Endothelial cell (in vitro differentiated cells): ENCODE measurements around the gene RSRC1. TPM values are rescaled to one million over a fixed set of nuclear protein-coding genes. Genes with fewer than 3 reads are reported as not detected.

ENCODE experiments used
- DNase-seq: peaks from one replicate; pipeline ENCODE4 v3.0.0; 2021; ENCODE audit warnings: low spot score
- H3K27ac Mint-ChIP-seq: one replicate; pipeline ENCODE4 v1.8.0; 2021; ENCODE audit warnings: mixed read lengths, inconsistent platforms; ENCODE audit not compliant: unreplicated experiment
- H3K27me3 Mint-ChIP-seq: one replicate; pipeline ENCODE4 v1.8.0; 2021; ENCODE audit warnings: mild to moderate bottlenecking, moderate library complexity, mixed read lengths, inconsistent platforms; ENCODE audit not compliant: unreplicated experiment
- H3K36me3 Mint-ChIP-seq: one replicate; pipeline ENCODE4 v1.8.0; 2021; ENCODE audit warnings: mild to moderate bottlenecking, low read depth, mixed read lengths, inconsistent platforms; ENCODE audit not compliant: unreplicated experiment
- H3K4me1 Mint-ChIP-seq: one replicate; pipeline ENCODE4 v1.8.0; 2021; ENCODE audit warnings: mild to moderate bottlenecking, mixed read lengths, inconsistent platforms; ENCODE audit not compliant: unreplicated experiment
- H3K4me3 Mint-ChIP-seq: one replicate; pipeline ENCODE4 v1.8.0; 2021; ENCODE audit warnings: mild to moderate bottlenecking, mixed read lengths, inconsistent platforms; ENCODE audit not compliant: unreplicated experiment
- H3K9me3 Mint-ChIP-seq: one replicate; pipeline ENCODE4 v1.8.0; 2021; ENCODE audit warnings: mixed read lengths, inconsistent platforms; ENCODE audit not compliant: unreplicated experiment
- total RNA-seq: library from RNA; stranded (reverse); fragmentation: NEBNext Ultra II Directional; extraction: Animal tissue kit (Norgen Biotek cat#: 25700); gene quantifications from one replicate; pipeline ENCODE4 v1.2.1, GENCODE V29; 2021; ENCODE audit not compliant: unreplicated experiment
- TF ChIP-seq, protein P1 (sequence below): fragments of 200-600 bp; sonication (generic); IDR thresholded peaks from one replicate; pipeline ENCODE4 v1.5.0; 2021; ENCODE audit warnings: antibody characterized with exemption; ENCODE audit not compliant: unreplicated experiment

RSRC1 gene
- total RNA-seq, 1 donor from 2014 or later, result 24.7 TPM

DNA sequence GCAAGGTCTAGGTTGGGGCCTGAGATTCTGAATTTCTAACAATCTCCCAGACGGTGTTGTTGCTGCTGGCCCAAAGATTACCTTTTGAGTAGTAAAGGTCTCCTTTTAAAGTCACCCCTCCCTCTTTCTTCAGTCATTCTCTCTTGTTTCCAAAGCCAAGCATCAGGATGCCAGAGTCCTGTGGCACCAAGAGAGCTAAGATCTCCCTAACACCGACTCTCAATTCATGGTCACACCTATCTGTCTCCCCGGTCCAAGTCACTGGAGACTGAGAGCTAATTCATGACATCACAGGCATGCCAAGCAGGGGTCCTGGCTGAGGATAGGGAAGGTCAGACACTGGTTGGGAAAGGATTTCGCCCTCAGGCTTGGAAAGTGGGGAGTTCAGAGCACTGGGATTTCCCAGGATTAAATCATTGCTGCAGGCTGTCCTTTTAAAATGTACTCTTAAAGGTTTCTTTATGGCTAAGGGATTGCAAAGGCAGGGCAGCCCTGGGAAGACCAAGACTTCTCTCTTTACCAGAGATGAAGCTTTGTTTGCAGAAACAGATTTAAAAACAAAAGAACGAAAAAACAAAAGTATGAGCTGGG, 11.0 kb upstream of the RSRC1 start:
- no peak for DNase-seq
- no peaks in the 10 kb centered on the region for H3K36me3 Mint-ChIP-seq
- H3K4me3 Mint-ChIP-seq, result no peak overlapping the region
- peaks cover 16% of the 10 kb centered on the region for H3K4me1 Mint-ChIP-seq
- no peaks in the 10 kb centered on the region for H3K9me3 Mint-ChIP-seq
- H3K27me3 Mint-ChIP-seq, result peaks cover 21% of the 10 kb centered on the region
- TF ChIP-seq, protein P1, sequence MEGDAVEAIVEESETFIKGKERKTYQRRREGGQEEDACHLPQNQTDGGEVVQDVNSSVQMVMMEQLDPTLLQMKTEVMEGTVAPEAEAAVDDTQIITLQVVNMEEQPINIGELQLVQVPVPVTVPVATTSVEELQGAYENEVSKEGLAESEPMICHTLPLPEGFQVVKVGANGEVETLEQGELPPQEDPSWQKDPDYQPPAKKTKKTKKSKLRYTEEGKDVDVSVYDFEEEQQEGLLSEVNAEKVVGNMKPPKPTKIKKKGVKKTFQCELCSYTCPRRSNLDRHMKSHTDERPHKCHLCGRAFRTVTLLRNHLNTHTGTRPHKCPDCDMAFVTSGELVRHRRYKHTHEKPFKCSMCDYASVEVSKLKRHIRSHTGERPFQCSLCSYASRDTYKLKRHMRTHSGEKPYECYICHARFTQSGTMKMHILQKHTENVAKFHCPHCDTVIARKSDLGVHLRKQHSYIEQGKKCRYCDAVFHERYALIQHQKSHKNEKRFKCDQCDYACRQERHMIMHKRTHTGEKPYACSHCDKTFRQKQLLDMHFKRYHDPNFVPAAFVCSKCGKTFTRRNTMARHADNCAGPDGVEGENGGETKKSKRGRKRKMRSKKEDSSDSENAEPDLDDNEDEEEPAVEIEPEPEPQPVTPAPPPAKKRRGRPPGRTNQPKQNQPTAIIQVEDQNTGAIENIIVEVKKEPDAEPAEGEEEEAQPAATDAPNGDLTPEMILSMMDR, result no peak
- H3K27ac Mint-ChIP-seq, result no peak overlapping the region

DNA sequence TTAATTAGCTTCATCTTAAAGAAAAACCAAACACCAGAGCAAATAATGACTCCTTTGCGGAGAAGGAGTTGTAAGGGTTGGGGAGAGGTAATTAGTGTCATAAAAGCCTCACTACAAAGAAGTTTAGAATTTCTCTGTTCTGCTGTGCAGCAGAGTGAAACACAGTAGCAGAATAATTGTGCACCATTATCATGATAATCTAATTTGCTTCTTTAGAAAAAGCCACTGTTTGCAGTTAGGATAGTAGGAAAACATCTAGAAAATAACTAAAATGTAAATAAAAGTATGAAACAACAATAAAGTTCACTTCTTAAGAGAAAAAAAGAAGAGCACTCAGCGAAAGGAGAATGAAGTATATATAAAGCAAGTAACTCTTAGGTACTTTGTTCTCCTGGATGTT, 9.2 kb upstream of the RSRC1 start:
- Mint-ChIP-seq H3K27me3 (peaks cover 29% of the 10 kb centered on the region), H3K4me3 (no peak overlapping the region), H3K4me1 (peaks cover 19% of the 10 kb centered on the region), H3K9me3 (no peaks in the 10 kb centered on the region), H3K27ac (no peak overlapping the region), H3K36me3 (no peaks in the 10 kb centered on the region)
- DNase-seq, result no peak
- TF ChIP-seq, protein P1, result no peak

DNA sequence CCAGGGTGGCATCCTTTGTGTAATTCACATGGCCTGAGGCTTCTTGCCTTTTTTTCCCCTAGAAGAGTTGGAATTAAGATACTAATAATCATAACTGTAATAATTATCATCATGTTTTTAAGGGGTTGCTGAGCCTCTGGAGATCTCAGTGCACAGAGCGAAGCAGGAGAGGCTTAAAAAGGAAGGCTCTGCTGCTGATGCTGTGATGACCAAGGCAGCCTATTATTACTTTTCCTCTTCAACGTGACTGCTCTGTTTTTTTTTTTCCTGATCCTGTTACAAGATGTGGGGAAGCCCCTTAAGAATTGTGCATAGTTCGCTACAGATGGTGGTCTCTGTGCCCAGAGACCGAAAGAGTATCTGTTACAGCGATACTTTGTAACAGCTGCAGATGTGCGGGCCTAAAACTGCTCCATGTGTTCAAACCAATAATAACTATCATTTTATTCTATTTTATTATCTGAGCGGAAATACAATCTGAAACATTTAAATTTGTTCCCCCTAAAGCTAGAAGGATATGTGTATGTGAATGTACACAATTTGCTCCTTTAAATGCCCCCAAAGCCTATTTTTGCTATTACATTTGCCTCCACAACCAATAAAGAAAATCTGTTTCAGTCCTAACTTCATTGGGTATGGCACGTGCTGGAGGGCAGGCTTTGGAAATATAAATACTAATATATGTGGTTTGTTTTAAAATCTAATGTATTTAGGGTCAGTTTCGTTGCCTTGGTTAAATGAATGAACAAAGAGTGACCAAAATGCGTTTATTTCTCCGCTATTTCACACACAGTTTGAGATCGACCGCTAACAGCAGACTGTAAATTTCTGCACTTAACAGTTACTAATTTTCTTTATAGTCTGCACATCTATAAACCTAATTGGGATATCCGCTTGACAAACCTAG, 8.3 kb upstream of the RSRC1 start:
- no peak overlapping the region for H3K4me3 Mint-ChIP-seq
- no peak for DNase-seq
- TF ChIP-seq, protein P1, result no peak
- H3K27ac Mint-ChIP-seq, result no peak overlapping the region
- H3K9me3 Mint-ChIP-seq, result no peaks in the 10 kb centered on the region
- H3K36me3 Mint-ChIP-seq, result no peaks in the 10 kb centered on the region
- peaks cover 17% of the 10 kb centered on the region for H3K4me1 Mint-ChIP-seq
- peaks cover 29% of the 10 kb centered on the region for H3K27me3 Mint-ChIP-seq

DNA sequence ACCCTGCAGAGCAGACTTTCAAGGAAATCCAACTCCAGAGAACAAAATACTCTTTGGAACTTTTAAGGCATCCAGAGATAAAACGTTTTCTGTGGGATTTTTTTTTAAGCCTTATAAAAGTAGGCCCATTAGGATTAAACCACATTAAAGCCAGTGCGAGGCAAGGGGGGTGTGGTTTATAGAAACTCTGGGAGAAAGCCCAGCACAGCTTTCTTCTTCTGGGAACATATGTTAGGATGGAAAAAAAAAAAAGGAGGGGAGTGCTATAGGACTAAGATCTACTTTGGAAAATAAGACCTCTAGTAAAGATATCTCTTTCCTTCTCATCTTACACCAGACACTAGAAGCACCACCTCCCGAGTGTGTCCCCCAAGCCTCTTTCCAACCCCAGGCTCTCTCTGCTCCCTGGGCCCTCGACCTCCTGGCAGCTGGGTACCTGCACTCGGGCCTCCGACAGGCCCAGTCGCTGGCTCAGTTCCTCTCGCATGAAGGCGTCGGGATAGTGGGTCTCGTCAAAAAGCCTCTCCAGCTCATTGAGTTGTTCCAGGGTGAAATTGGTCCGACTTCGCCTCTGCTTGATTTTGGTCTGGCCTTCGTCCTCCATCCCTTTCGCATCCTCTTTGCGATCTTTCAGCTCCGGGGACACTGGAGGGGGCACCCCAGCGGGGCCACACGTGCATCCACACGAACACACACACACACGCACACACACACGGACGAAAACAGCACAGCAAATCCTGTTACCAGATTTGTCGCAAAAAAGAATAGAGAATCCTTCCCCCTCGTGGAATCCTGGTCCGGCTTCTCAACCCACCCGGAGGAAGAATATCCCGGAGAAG, 7.4 kb upstream of the RSRC1 start:
- peaks cover 31% of the 10 kb centered on the region for H3K27me3 Mint-ChIP-seq
- no peak for DNase-seq
- peaks cover 24% of the 10 kb centered on the region for H3K4me1 Mint-ChIP-seq
- H3K9me3 Mint-ChIP-seq, result no peaks in the 10 kb centered on the region
- TF ChIP-seq, protein P1, result no peak
- no peak overlapping the region for H3K27ac Mint-ChIP-seq
- H3K4me3 Mint-ChIP-seq, result peak overlapping the region; percentile 70
- peaks cover 4% of the 10 kb centered on the region for H3K36me3 Mint-ChIP-seq
